SH-SY5Y (cell line): Measurements from ENCODE around the gene IGLL5.

ENCODE experiments used
- GATA2 ChIP-seq: IDR thresholded peaks from 2 replicates; pipeline ENCODE4 v1.6.1; 2011; ENCODE audit warnings: mild to moderate bottlenecking, low read depth, low read length
- GATA3 ChIP-seq: IDR thresholded peaks from 2 replicates; pipeline ENCODE4 v1.6.1; 2011; ENCODE audit warnings: low read depth, mild to moderate bottlenecking, low read length, moderate library complexity

- no peak for TF ChIP-seq GATA3
- no peak for TF ChIP-seq GATA2
These were observed 30.8 kb downstream of the IGLL5 start for GRCh38 chr22:22918297-22918965.
